ENCODE results near the gene SERTAD2.

DNA sequence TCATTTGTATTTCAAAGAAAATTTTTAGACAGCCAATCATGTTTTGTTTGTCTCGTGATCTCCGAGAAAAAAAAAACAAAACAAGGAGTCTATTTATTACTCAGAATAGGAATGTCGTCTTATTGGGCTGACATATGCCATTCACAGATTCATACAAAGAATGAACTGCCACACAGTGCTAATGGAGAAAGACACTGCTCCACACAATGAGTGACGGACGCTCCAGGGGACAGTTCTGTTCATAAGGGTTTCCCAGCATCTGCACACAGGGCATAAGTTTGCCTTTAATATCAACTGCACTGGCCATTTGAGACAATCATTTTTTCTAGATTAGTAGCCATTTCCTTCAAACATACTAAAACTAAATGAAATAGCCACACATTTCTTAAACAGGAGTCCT lies 3.4 kb downstream of the SERTAD2 start:
- TF ChIP-seq, protein P1, sequence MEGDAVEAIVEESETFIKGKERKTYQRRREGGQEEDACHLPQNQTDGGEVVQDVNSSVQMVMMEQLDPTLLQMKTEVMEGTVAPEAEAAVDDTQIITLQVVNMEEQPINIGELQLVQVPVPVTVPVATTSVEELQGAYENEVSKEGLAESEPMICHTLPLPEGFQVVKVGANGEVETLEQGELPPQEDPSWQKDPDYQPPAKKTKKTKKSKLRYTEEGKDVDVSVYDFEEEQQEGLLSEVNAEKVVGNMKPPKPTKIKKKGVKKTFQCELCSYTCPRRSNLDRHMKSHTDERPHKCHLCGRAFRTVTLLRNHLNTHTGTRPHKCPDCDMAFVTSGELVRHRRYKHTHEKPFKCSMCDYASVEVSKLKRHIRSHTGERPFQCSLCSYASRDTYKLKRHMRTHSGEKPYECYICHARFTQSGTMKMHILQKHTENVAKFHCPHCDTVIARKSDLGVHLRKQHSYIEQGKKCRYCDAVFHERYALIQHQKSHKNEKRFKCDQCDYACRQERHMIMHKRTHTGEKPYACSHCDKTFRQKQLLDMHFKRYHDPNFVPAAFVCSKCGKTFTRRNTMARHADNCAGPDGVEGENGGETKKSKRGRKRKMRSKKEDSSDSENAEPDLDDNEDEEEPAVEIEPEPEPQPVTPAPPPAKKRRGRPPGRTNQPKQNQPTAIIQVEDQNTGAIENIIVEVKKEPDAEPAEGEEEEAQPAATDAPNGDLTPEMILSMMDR (conservative IDR thresholded peaks at IDR 0.05; ENCODE audit: low read depth, low read length) = no peak
- TF ChIP-seq EZH2 (IDR thresholded peaks at IDR 0.05; ENCODE audit: low read length, unreplicated experiment) = no peak
- TF ChIP-seq EZH2phosphoT487 (IDR thresholded peaks at IDR 0.05; ENCODE audit: borderline replicate concordance, low read length) = no peak

Data from PC-3 (cell line).